ENCODE measurements around the gene SLC6A16. TPM values are rescaled to one million over a fixed set of nuclear protein-coding genes. Genes with fewer than 3 reads are reported as not detected.

SLC6A16 gene
- total and polyA plus RNA-seq, 8 donors = 0.44 to 5.4 (median 1.2) TPM; not detected in 3

DNA sequence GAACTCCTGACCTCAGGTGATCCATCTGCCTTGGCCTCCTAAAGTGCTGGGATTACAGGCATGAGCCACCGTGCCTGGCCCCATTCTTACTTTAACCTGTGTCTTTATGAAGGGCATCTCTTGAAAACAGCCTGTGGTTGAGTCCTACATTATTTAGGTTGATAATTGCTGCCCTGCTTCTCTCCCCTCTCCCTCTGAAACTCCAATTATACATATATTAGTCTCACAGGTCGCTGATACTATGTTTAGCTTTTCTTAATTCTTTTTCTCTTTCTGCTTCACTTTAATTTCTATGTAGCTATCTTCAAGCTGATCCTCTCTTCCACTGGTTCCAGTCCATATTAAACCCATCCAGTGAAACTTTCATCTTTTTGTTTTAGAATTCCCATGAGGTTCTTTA is 75.1 kb downstream of the SLC6A16 start:
- H3K36me3 ChIP-seq = no peaks in the 10 kb centered on the region
- TF ChIP-seq EP300 (IDR thresholded peaks at IDR 0.05) (no peak), POLR2A (IDR thresholded peaks at IDR 0.05) (no peak), POLR2AphosphoS5 (IDR thresholded peaks at IDR 0.05) (no peak)
- TF ChIP-seq, protein P1, sequence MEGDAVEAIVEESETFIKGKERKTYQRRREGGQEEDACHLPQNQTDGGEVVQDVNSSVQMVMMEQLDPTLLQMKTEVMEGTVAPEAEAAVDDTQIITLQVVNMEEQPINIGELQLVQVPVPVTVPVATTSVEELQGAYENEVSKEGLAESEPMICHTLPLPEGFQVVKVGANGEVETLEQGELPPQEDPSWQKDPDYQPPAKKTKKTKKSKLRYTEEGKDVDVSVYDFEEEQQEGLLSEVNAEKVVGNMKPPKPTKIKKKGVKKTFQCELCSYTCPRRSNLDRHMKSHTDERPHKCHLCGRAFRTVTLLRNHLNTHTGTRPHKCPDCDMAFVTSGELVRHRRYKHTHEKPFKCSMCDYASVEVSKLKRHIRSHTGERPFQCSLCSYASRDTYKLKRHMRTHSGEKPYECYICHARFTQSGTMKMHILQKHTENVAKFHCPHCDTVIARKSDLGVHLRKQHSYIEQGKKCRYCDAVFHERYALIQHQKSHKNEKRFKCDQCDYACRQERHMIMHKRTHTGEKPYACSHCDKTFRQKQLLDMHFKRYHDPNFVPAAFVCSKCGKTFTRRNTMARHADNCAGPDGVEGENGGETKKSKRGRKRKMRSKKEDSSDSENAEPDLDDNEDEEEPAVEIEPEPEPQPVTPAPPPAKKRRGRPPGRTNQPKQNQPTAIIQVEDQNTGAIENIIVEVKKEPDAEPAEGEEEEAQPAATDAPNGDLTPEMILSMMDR (IDR thresholded peaks at IDR 0.05) = no peak
- 73 to 89% (median 83%) methylated on average over 2 of the region's 2 CpGs for WGBS, 5 donors
- intact Hi-C loops (cut with DNase I; ENCODE audit: low total_unique reads) = no loop called here
- H3K4me1 ChIP-seq = no peaks in the 10 kb centered on the region
- DNase-seq = no peak
- H3K4me3 ChIP-seq = no peak overlapping the region
- no peak overlapping the region for H3K27ac ChIP-seq
- no peaks in the 10 kb centered on the region for H3K27me3 ChIP-seq
- no peaks in the 10 kb centered on the region for H3K9me3 ChIP-seq

DNA sequence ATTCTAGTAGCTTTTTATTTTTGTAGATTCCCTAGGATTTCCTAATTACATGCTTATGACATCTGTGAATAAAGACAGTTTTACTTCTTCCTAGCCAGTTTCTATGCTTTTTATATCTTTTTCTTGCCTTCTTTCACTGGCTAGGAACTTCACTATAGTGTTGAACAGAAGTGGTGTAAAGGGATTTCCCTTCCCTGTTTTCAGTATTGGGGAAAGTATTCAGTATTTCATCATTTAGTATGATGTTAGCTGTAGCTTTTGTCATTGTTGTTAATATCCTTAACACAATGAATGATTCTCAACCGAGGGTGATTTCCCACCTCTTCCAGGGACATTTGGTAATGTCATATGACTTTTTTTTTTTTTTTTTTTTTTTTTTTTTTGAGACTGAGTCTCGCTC is 77.3 kb downstream of the SLC6A16 start:
- no peak for DNase-seq
- H3K4me3 ChIP-seq = no peak overlapping the region
- H3K9me3 ChIP-seq = no peaks in the 10 kb centered on the region
- no peaks in the 10 kb centered on the region for H3K4me1 ChIP-seq
- TF ChIP-seq EP300 (IDR thresholded peaks at IDR 0.05) = no peak
- no peak for TF ChIP-seq POLR2AphosphoS5 (IDR thresholded peaks at IDR 0.05)
- no peak for TF ChIP-seq POLR2A (IDR thresholded peaks at IDR 0.05)
- TF ChIP-seq, protein P1 (IDR thresholded peaks at IDR 0.05) = no peak
- 33 to 83% (median 68%) methylated on average over 1 to 2 of the region's 2 CpGs for whole genome bisulfite sequencing, 5 donors
- H3K27ac ChIP-seq = no peak overlapping the region
- intact Hi-C loops (cut with DNase I; ENCODE audit: low total_unique reads) = no loop called here
- H3K27me3 ChIP-seq = no peaks in the 10 kb centered on the region
- peaks cover 0 to 5% (median 0%) of the 10 kb centered on the region in 4 donors for H3K36me3 ChIP-seq

DNA sequence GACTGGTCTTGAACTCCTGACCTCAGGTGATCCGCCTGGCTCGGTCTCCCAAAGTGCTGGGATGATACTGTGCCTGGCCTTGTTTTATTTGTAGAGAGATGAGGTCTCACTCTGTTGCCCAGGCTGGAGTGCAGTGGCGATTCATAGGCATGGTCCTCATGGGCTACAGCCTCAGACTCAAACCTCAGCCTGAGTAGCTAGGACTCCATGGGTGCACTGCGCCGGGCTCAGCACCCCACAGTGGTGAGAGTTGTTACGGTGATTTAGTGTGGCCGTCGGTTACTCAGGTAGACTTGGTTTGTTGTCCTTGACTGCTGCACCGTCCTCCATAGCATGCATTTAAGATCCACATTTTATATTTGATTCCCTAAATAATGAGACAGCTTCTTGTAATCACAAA is 80.7 kb downstream of the SLC6A16 start:
- TF ChIP-seq, protein P1 (IDR thresholded peaks at IDR 0.05) = no peak
- TF ChIP-seq EP300 (IDR thresholded peaks at IDR 0.05) = no peak
- WGBS, 5 donors = 88 to 99% (median 97%) methylated on average over 9 of the region's 9 CpGs
- intact Hi-C loops (cut with DNase I; ENCODE audit: low total_unique reads) = no loop called here
- Histone ChIP-seq H3K36me3 (peaks cover 0 to 5% (median 0%) of the 10 kb centered on the region in 4 donors), H3K9me3 (no peaks in the 10 kb centered on the region), H3K4me3 (no peak overlapping the region), H3K27me3 (no peaks in the 10 kb centered on the region), H3K27ac (no peak overlapping the region), H3K4me1 (no peaks in the 10 kb centered on the region)
- DNase-seq = no peak

DNA sequence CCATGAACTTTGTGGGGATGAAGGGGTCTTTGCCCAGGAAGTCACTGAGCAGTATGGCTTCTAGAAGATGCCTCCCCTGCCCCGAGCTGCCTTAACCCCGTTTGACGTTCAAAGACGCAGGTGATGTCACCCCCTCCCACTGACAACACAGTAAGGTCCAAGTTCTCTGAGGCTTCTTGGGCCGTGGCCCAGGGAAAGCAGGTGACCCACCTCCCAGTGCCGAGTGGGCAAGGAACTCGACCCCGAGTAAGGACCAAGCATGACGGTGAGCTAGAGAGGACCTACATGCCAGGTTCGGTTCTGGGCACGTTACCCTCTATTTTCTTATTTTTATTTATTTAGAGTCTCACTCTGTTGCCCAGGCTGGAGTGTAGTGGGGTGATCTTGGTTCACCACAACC is 81.3 kb downstream of the SLC6A16 start:
- intact Hi-C loops (cut with DNase I; ENCODE audit: low total_unique reads) = no loop called here
- no peak for TF ChIP-seq POLR2A (IDR thresholded peaks at IDR 0.05)
- TF ChIP-seq, protein P1 (IDR thresholded peaks at IDR 0.05) = no peak
- TF ChIP-seq EP300 (IDR thresholded peaks at IDR 0.05) = no peak
- no peak for TF ChIP-seq POLR2AphosphoS5 (IDR thresholded peaks at IDR 0.05)

More for the DNA sequence above, 81.3 kb downstream of the SLC6A16 start:
- Histone ChIP-seq H3K36me3 (peaks cover 0 to 5% (median 0%) of the 10 kb centered on the region in 4 donors), H3K27ac (no peak overlapping the region), H3K4me1 (no peaks in the 10 kb centered on the region), H3K9me3 (no peaks in the 10 kb centered on the region), H3K27me3 (no peaks in the 10 kb centered on the region), H3K4me3 (no peak overlapping the region)
- DNase-seq = no peak
- 79 to 86% (median 85%) methylated on average over 11 of the region's 11 CpGs for WGBS, 5 donors
